ENCODE measurements around the gene ANO8. TPM values are rescaled to one million over a fixed set of nuclear protein-coding genes. Genes with fewer than 3 reads are reported as not detected.
"Not testable (repeated sequence)": the region's sequence is repeated elsewhere in the genome, so short reads cannot be mapped to it uniquely, and the experiment has no call there.

The ANO8 gene
- total RNA-seq, 1 donor from 2014 or later, result 6.8 TPM

GRCh38 chr19:17303167-17303939 is 31.3 kb downstream of the ANO8 start, which contains the start of gene ABHD8:
Gene ABHD8 (minus strand): TSS chr19:17303425. CDS start chr19:17301616, 1,809 bp downstream.
- peaks cover 13% of the 10 kb centered on the region for H3K36me3 ChIP-seq
- peak within 1 kb of the TSS; percentile 92 for H3K4me3 ChIP-seq
- intact Hi-C loops (cut with micrococcal nuclease), result no loop called here
- peak; percentile 82 for TF ChIP-seq CTCF (IDR thresholded peaks at IDR 0.05; ENCODE audit: borderline replicate concordance)
- H3K27me3 ChIP-seq (ENCODE audit: low read depth), result no peaks in the 10 kb centered on the region
- peak; percentile 96 for DNase-seq
- peaks cover under 1% of the 10 kb centered on the region for H3K9me3 ChIP-seq (replicated peaks)
- H3K4me1 ChIP-seq, result peaks cover 55% of the 10 kb centered on the region
- H3K27ac ChIP-seq (replicated peaks), result peak within 1 kb of the TSS; percentile 98

DNA sequence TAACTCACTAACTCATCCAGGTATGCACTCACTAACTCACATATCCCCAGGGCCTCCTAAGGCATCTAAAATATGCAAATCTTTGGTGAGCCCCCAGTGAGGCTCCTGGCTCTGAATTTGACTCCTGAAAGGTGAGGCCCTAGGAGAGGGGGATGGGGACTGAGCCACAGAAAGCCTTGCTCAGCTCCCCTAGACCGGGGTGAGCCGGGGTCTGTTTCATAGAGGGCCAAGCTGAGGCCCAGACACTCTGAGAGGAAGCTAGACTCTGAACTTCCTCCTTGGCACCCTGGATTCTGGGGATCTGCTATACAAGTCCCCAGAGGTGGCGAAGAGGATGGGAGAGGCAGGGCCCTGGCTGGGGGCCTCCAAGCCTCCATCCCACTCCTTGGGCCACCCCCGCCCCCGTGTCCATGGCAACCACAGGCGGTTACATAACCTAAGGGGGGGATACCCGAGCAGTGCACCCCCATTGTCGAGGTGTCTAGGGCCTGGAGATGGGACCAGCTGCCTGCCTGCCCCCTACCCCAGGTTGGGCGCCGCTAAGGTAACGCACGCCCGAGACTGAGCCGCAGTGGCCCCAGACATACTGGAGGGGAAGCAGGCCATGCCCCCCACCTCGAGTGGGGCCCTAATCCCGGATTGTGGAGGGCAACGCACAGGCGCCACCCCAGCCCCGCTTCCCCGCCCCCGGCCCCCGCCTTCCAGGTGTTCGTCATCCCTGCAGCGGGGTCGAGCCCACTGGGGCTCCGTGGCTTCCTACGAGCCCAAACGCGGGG is 32.1 kb downstream of the ANO8 start:
- intact Hi-C loops (cut with micrococcal nuclease), result no loop called here
- Histone ChIP-seq H3K27me3 (ENCODE audit: low read depth) (no peaks in the 10 kb centered on the region), H3K36me3 (peaks cover 21% of the 10 kb centered on the region), H3K27ac (replicated peaks) (peak overlapping the region; percentile 98), H3K4me1 (peaks cover 53% of the 10 kb centered on the region), H3K4me3 (peak overlapping the region; percentile 92), H3K9me3 (replicated peaks) (peaks cover 7% of the 10 kb centered on the region)
- no peak for TF ChIP-seq CTCF (IDR thresholded peaks at IDR 0.05; ENCODE audit: borderline replicate concordance)
- no peak for DNase-seq

DNA sequence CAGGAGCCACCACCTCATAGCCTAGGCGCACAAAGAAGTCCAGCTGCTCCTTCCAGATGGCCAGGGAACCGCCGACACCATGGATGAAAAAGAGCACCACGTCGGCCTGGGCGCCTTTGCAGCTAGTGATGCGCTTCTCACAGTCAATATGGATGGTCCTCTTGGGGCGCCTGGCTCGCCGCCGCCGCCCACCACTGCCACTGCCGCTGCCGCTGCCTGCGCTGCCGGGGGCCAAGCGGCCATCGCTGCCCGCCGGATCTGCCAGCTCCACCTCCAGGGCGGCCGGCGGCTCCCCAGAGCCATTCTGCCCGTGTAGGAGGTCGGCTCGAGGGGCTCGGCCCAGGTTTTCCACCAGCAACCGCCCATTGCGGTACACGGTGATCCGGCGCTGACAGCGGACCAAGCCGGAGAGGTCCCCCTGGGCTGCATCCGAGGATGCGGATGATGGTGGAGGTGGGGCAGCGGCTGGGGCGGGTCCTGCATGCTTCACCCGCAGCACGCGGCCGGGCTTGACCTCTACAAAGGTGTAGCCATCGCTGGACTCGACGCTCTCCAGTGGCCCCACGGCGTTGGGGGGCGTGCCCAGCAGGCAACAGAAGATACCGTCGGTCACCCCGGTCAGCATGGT is 33.5 kb downstream of the ANO8 start:
- H3K9me3 ChIP-seq (replicated peaks), result peaks cover 7% of the 10 kb centered on the region
- no peaks in the 10 kb centered on the region for H3K27me3 ChIP-seq (ENCODE audit: low read depth)
- peaks cover 38% of the 10 kb centered on the region for H3K4me1 ChIP-seq
- intact Hi-C loops (cut with micrococcal nuclease), result no loop called here
- no peak for TF ChIP-seq CTCF (IDR thresholded peaks at IDR 0.05; ENCODE audit: borderline replicate concordance)
- H3K4me3 ChIP-seq, result no peak overlapping the region
- peaks cover 29% of the 10 kb centered on the region for H3K36me3 ChIP-seq
- no peak overlapping the region for H3K27ac ChIP-seq (replicated peaks)
- DNase-seq, result no peak

GRCh38 chr19:17296976-17297375 is 37.7 kb downstream of the ANO8 start:
- intact Hi-C loops (cut with micrococcal nuclease), result loop anchor here (10.0 kb wide), 1 partner anchor 88 kb away; no protein-coding TSS in a partner anchor
- Histone ChIP-seq H3K27ac (replicated peaks) (no peak overlapping the region), H3K27me3 (ENCODE audit: low read depth) (no peaks in the 10 kb centered on the region), H3K36me3 (peaks cover 34% of the 10 kb centered on the region), H3K9me3 (replicated peaks) (peaks cover 7% of the 10 kb centered on the region), H3K4me3 (no peak overlapping the region), H3K4me1 (peaks cover 9% of the 10 kb centered on the region)
- no peak for DNase-seq
- no peak for TF ChIP-seq CTCF (IDR thresholded peaks at IDR 0.05; ENCODE audit: borderline replicate concordance)

DNA sequence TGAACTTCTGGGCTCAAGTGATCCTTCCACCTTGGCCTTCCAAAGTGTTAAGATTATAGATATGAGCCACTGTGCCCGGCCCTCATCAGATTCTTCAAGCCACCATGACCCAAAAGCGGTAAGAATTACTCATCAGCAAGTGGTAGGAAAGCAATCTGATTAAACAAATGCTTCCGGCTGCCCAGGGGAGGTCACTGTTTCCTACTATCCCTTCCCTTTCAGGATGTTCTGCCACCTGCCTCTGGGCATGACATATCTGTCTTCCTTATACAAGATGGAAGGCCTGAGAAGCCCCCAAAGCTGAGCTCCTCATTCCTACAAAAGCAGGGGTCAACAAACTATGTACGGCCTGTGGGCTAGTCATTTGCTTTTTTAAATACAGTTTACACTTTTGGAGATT is 38.4 kb downstream of the ANO8 start:
- H3K4me3 ChIP-seq, result no peak overlapping the region
- TF ChIP-seq CTCF (IDR thresholded peaks at IDR 0.05; ENCODE audit: borderline replicate concordance), result no peak
- peaks cover 34% of the 10 kb centered on the region for H3K36me3 ChIP-seq
- H3K27me3 ChIP-seq (ENCODE audit: low read depth), result no peaks in the 10 kb centered on the region
- H3K27ac ChIP-seq (replicated peaks), result no peak overlapping the region
- peaks cover 7% of the 10 kb centered on the region for H3K9me3 ChIP-seq (replicated peaks)
- H3K4me1 ChIP-seq, result peaks cover 9% of the 10 kb centered on the region
- DNase-seq, result no peak
- intact Hi-C loops (cut with micrococcal nuclease), result loop anchor here (10.0 kb wide), 1 partner anchor 89 kb away; no protein-coding TSS in a partner anchor

DNA sequence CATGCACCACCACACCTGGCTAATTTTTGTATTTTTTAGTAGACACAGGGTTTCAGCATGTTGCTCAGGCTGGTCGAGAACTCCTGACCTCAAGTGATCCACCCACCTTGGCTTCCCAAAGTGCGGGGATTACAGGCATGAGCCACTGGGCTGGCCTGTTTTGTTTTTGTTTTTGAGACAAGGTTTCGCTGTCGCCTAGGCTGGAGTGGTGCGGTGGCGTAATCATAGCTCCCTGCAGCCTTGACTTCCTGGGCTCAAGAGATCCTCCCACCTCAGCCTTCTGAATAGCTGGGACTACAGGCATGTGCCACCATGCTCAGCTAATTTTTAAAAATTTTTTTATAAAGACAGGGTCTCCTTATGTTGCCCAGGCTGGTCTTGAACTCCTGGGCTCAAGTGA is 39.1 kb downstream of the ANO8 start:
- not testable (repeated sequence) for H3K9me3 ChIP-seq (replicated peaks); H3K4me3 ChIP-seq; H3K4me1 ChIP-seq; H3K27me3 ChIP-seq (ENCODE audit: low read depth); DNase-seq; H3K27ac ChIP-seq (replicated peaks)
- H3K36me3 ChIP-seq, result peaks cover 31% of the 10 kb centered on the region
- intact Hi-C loops (cut with micrococcal nuclease), result loop anchor here (10.0 kb wide), 1 partner anchor 89 kb away; no protein-coding TSS in a partner anchor
